Measurements from ENCODE around the gene PTPRB. TPM values are rescaled to one million over a fixed set of nuclear protein-coding genes. Genes with fewer than 3 reads are reported as not detected.

PTPRB gene
- polyA plus RNA-seq, 3 donors = not detected

DNA sequence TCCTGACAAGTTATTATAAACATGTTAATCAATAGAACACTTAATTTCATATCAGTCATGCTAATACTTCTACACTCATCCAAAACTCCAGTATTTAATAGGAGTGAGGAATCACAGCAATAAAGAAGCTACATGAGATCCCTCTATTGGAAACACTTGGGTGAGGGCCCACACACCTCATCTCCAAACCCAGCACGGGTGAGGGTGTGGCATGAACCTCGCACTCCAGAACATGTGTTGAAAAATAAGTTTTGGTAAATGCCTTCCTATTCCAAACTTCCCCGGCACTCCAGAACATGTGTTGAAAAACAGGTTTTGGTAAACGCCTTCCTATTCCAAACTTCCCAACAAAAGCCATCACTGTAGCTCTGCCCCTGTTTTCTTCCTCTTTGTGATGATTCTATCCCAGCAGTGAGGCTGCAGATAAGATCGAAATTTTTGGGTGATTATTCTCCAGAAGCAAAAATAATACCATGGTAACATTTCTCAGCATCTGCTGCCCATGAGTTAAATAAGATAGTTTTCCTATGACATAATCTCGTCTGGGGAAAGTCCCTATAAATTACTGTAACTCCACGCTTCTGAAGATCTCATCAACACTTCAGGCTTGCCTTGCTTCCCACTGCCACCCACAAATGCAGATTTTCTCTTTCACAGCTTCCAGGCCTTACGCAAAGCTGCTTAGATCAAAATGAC, 24.4 kb upstream of the PTPRB start:
- 89% methylated on average over 4 of the region's 8 CpGs for WGBS (ENCODE audit: insufficient coverage)
- no peak overlapping the region for H3K27ac Mint-ChIP-seq
- DNase-seq = no peak
- H3K27me3 Mint-ChIP-seq (ENCODE audit: low read depth in 3 of 3) = no peaks in the 10 kb centered on the region
- no peaks in the 10 kb centered on the region for H3K79me2 ChIP-seq (ENCODE audit: insufficient read depth, low read length)
- TF ChIP-seq, protein P1, sequence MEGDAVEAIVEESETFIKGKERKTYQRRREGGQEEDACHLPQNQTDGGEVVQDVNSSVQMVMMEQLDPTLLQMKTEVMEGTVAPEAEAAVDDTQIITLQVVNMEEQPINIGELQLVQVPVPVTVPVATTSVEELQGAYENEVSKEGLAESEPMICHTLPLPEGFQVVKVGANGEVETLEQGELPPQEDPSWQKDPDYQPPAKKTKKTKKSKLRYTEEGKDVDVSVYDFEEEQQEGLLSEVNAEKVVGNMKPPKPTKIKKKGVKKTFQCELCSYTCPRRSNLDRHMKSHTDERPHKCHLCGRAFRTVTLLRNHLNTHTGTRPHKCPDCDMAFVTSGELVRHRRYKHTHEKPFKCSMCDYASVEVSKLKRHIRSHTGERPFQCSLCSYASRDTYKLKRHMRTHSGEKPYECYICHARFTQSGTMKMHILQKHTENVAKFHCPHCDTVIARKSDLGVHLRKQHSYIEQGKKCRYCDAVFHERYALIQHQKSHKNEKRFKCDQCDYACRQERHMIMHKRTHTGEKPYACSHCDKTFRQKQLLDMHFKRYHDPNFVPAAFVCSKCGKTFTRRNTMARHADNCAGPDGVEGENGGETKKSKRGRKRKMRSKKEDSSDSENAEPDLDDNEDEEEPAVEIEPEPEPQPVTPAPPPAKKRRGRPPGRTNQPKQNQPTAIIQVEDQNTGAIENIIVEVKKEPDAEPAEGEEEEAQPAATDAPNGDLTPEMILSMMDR (IDR thresholded peaks at IDR 0.05) = no peak
- no peaks in the 10 kb centered on the region for H3K4me1 ChIP-seq (ENCODE audit: control insufficient read depth in 1 of 2, insufficient read depth in 2 of 2, low read length in 2 of 2)
- H3K4me1 Mint-ChIP-seq = no peaks in the 10 kb centered on the region
- no peak overlapping the region for H3K9ac ChIP-seq (ENCODE audit: insufficient read depth, low read length, poor library complexity, severe bottlenecking)
- H2AFZ ChIP-seq (ENCODE audit: insufficient read depth, low read depth, low read length, poor library complexity, severe bottlenecking) = no peak overlapping the region
- no peaks in the 10 kb centered on the region for H3K36me3 Mint-ChIP-seq
- intact Hi-C loops (cut with micrococcal nuclease) = no loop called here
- no peak overlapping the region for H3K27ac ChIP-seq (ENCODE audit: low read depth in 1 of 2, low read length in 2 of 2)
- H3K9me3 ChIP-seq (replicated peaks in 1 of 2; ENCODE audit: control insufficient read depth in 1 of 2, insufficient read depth in 1 of 2, low read length in 2 of 2) = no peaks in the 10 kb centered on the region
- H3K9me3 Mint-ChIP-seq = peaks cover 0 to 3% (median 0%) of the 10 kb centered on the region in 7 donors
- H4K20me1 ChIP-seq (ENCODE audit: insufficient read depth, low read length) = no peaks in the 10 kb centered on the region
- H3K4me3 Mint-ChIP-seq = no peak overlapping the region
- no peaks in the 10 kb centered on the region for H3K27me3 ChIP-seq (ENCODE audit: control insufficient read depth in 2 of 2, insufficient read depth in 2 of 2, low read length in 2 of 2)
- H3K36me3 ChIP-seq (replicated peaks in 1 of 2; ENCODE audit: control insufficient read depth in 1 of 2, insufficient read depth in 2 of 2, low read length in 2 of 2) = no peaks in the 10 kb centered on the region
- H3K4me3 ChIP-seq (replicated peaks in 1 of 3; ENCODE audit: low read depth in 2 of 3, low read length in 3 of 3) = no peak overlapping the region
- H3K4me2 ChIP-seq (replicated peaks; ENCODE audit: extremely low read depth, low read length, poor library complexity, severe bottlenecking) = no peak overlapping the region

DNA sequence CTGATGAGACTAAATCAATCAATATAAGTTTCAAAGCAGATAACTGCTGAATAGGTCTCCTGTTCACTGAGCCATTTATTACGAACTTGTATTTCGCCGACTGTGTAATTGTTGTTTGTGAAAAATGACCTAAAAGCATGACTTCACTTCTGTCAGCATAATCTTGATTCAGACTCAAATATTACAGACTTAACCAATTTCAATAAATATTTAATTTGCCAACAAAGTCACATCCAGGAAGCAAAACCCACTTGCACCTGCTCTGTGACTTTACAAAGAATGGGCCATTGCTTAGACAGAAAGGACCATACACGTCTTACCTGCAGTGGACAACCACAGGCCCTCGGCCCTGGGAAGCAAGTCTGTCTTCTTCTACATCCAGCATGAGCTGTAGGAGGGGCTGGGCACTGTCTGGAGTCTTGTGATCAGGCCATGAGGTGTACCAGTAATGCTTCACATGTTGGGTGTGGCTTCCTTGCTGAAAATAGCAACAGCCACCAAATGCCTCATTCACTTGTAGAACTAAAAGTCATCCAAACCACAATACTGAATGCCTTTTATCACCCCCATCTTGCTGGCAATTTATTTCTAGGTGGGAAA, 23.5 kb upstream of the PTPRB start:
- Histone ChIP-seq H3K4me2 (replicated peaks; ENCODE audit: extremely low read depth, low read length, poor library complexity, severe bottlenecking) (no peak overlapping the region), H3K36me3 (replicated peaks in 1 of 2; ENCODE audit: control insufficient read depth in 1 of 2, insufficient read depth in 2 of 2, low read length in 2 of 2) (no peaks in the 10 kb centered on the region)

More for the DNA sequence above, 23.5 kb upstream of the PTPRB start:
- Histone ChIP-seq H3K79me2 (ENCODE audit: insufficient read depth, low read length) (no peaks in the 10 kb centered on the region), H3K4me3 (replicated peaks in 1 of 3; ENCODE audit: low read depth in 2 of 3, low read length in 3 of 3) (no peak overlapping the region), H3K9ac (ENCODE audit: insufficient read depth, low read length, poor library complexity, severe bottlenecking) (no peak overlapping the region), H3K9me3 (replicated peaks in 1 of 2; ENCODE audit: control insufficient read depth in 1 of 2, insufficient read depth in 1 of 2, low read length in 2 of 2) (no peaks in the 10 kb centered on the region), H4K20me1 (ENCODE audit: insufficient read depth, low read length) (no peaks in the 10 kb centered on the region), H3K4me1 (ENCODE audit: control insufficient read depth in 1 of 2, insufficient read depth in 2 of 2, low read length in 2 of 2) (no peaks in the 10 kb centered on the region), H3K27me3 (ENCODE audit: control insufficient read depth in 2 of 2, insufficient read depth in 2 of 2, low read length in 2 of 2) (no peaks in the 10 kb centered on the region), H3K27ac (ENCODE audit: low read depth in 1 of 2, low read length in 2 of 2) (no peak overlapping the region), H2AFZ (ENCODE audit: insufficient read depth, low read depth, low read length, poor library complexity, severe bottlenecking) (no peak overlapping the region)
- H3K27ac Mint-ChIP-seq = no peak overlapping the region
- TF ChIP-seq, protein P1 (IDR thresholded peaks at IDR 0.05) = no peak
- H3K36me3 Mint-ChIP-seq = no peaks in the 10 kb centered on the region
- no peak overlapping the region for H3K4me3 Mint-ChIP-seq
- H3K9me3 Mint-ChIP-seq = peaks cover 0 to 3% (median 0%) of the 10 kb centered on the region in 7 donors
- H3K27me3 Mint-ChIP-seq (ENCODE audit: low read depth in 3 of 3) = no peaks in the 10 kb centered on the region
- intact Hi-C loops (cut with micrococcal nuclease) = no loop called here
- no peak for DNase-seq
- H3K4me1 Mint-ChIP-seq = no peaks in the 10 kb centered on the region
- WGBS (ENCODE audit: insufficient coverage) = 100% methylated on average over 1 of the region's 5 CpGs
